HG02970 (cell line): ENCODE measurements around the gene UQCRFS1.

Source experiments
- ATAC-seq: cut with Tn5 transposase; IDR thresholded peaks from one replicate; pipeline ENCODE4 v1.9.1; 2021; ENCODE audit warnings: mild to moderate bottlenecking, moderate library complexity, moderate number of reproducible peaks; ENCODE audit not compliant: unreplicated experiment, low FRiP score

UQCRFS1 gene

GRCh38 chr19:29171525-29171924, 41.4 kb downstream of the UQCRFS1 start:
- no peak for ATAC-seq

GRCh38 chr19:29170554-29170953, 42.4 kb downstream of the UQCRFS1 start:
- ATAC-seq = no peak

- no peak for ATAC-seq
Observed at GRCh38 chr19:29162694-29163093, 50.3 kb downstream of the UQCRFS1 start.

GRCh38 chr19:29155683-29156082, 57.3 kb downstream of the UQCRFS1 start:
- no peak for ATAC-seq
